ENCODE measurements around the gene TEX2. TPM values are rescaled to one million over a fixed set of nuclear protein-coding genes. Genes with fewer than 3 reads are reported as not detected.
A peak's percentile ranks its signal among the peaks of the same experiment; 100 is the strongest.

The TEX2 gene
- total and polyA plus RNA-seq, 5 experiments from 2014 or later, result 5.2 to 14.0 (median 7.3) TPM

DNA sequence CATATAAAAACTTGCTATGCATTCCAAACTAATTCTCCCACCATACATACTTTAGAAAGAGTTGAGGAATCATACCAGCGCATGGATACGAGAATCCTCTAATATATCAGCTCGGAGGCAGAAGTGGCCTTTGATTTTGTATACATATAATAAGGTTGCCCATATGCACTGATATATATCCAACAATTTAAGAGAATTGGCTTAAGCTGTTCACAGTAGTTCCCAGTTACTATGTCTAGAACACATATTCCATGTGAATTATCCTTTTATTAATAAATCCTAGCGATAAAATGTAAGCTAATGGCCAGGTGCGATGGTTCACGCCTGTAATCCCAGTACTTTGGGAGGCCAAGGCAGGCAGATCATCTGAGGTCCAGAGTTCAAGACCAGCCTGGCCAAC is 113.9 kb downstream of the TEX2 start:
- Mint-ChIP-seq H3K27ac (peak overlapping the region in 2 of 10 donors; percentile 54 to 78), H3K4me3 (no peak overlapping the region), H3K36me3 (peaks cover 0 to 50% (median 2%) of the 10 kb centered on the region in 3 donors), H3K27me3 (no peaks in the 10 kb centered on the region), H3K9me3 (no peaks in the 10 kb centered on the region), H3K4me1 (peaks cover 15 to 27% (median 24%) of the 10 kb centered on the region in 4 donors)
- no peak for DNase-seq
- no peak for ATAC-seq
- POLR2A ChIA-PET, result interaction anchor here (1.1 to 6.0 kb wide), 4 partner anchors 18 to 129 kb away, joined by 3 to 98 read pairs (median 5); partner anchors contain the start of genes ERN1, ICAM2 and TEX2

DNA sequence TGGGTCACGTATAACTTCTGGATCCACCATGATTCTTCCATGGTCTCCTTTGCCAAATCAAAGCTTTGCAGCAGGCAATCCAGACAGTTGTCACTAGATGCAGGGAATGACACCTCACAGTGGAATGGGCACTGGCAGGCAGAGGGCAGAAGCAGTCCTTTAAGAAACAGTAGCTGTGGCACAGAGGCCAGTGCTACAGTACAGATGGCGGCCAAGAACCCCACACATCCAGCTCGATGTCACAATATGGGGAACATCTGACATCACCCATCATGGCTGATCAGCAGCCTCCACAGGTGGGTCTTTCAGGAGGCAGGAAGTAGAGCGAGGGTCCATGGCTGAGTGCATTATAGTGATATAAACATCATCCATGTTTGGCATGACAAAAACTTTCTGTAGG is 114.4 kb downstream of the TEX2 start:
- DNase-seq (no peak), ATAC-seq (no peak)
- Mint-ChIP-seq H3K4me1 (peaks cover 15 to 27% (median 24%) of the 10 kb centered on the region in 4 donors), H3K27ac (peak overlapping the region in 6 of 10 donors; percentile 21 to 80 (median 68)), H3K36me3 (peaks cover 0 to 45% (median 2%) of the 10 kb centered on the region in 3 donors), H3K27me3 (no peaks in the 10 kb centered on the region), H3K9me3 (no peaks in the 10 kb centered on the region), H3K4me3 (peak overlapping the region in 2 of 10 donors; percentile 44 to 67)
- POLR2A ChIA-PET, result interaction anchor here (1.2 to 6.0 kb wide), 4 partner anchors 17 to 128 kb away, joined by 3 to 98 read pairs (median 5); partner anchors contain the start of genes ERN1, ICAM2 and TEX2

DNA sequence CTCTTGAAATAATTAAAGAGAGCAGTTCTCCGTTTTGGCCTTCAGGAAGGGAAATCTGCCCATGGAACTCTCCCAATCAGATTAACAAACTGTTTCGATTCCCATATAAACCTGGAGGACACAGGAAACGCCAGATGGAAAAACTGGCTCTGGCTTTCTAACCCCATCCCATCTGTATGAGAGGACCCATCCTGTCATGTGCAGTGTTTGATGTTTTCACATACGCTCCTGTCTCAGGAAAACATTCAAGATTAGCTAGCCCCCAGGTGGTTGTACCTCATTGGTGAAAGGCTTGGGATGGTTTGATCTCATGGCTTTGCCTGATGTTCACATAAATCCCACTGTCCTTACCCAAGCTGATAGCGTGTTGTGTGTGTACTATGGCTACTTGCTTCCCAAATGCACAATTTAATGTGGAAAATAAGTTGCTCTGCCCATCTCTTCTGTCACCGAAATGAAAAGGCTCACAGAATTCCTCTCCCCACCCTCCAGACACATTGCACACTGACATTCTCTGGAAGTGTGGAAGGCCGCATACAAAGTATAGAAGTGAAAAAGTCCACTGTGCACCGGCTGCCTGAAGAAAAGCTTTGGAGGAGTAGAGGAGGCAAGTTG is 114.9 kb downstream of the TEX2 start:
- H3K36me3 Mint-ChIP-seq, result peaks cover 0 to 40% (median 2%) of the 10 kb centered on the region in 3 donors

DNA sequence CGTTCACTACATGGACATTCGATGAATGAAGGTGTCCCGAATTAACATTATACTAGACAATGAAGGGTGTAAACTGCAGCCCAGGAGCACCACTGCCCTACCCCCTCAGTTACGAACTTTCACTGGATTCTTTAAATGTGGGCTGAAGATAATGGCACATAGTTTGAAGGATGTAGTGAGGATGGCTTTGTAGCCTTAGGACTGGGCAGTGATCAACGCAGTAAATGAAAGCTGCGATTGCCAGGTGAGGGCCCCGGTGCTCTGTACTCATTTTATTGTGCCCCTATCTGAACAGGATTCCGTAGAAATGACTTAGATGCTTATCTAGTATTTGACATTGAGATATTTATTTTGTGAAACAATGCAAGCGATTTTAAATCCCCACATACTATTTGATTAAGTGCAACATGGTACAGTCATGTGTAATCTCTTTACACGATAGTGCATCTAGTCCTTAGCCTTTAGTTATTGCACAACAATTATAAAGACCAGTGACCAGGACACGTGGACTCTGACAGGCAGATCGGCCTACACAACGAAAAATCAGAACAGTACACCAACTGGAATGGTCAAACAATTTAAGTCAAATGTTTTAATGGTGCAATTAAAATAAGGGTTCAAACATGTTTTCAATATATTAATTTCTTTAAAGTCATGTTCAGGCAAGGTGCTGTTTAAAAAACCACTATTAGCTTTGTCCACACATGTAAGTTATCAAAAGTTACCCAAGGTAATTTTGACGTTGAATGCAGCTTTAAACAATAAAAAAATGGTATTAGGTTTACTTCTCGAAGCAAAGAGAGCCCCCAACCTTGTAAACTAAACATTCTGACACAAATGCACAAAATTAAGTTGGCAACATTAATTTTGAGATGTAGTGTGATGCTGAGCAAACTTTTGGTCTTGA is 115.7 kb downstream of the TEX2 start:
- no peak for DNase-seq
- POLR2A ChIA-PET, result interaction anchor here (0.6 to 6.0 kb wide), 16 partner anchors 13 to 360 kb away, joined by 3 to 98 read pairs (median 4); partner anchors contain the start of genes ERN1, ICAM2, PECAM1 and TEX2
- Mint-ChIP-seq H3K27me3 (no peaks in the 10 kb centered on the region), H3K27ac (peak overlapping the region in 3 of 10 donors; percentile 39 to 81 (median 72)), H3K9me3 (no peaks in the 10 kb centered on the region), H3K4me1 (peaks cover 15 to 27% (median 24%) of the 10 kb centered on the region in 4 donors), H3K36me3 (peaks cover 0 to 32% (median 0%) of the 10 kb centered on the region in 3 donors), H3K4me3 (peak overlapping the region in 3 of 10 donors; percentile 44 to 71 (median 60))
- no peak for ATAC-seq

More for the DNA sequence above, 114.9 kb downstream of the TEX2 start:
- DNase-seq, result no peak
- Mint-ChIP-seq H3K4me1 (peaks cover 15 to 27% (median 24%) of the 10 kb centered on the region in 4 donors), H3K27ac (peak overlapping the region in 7 of 10 donors; percentile 60 to 81 (median 75)), H3K27me3 (no peaks in the 10 kb centered on the region), H3K4me3 (peak overlapping the region in 5 of 10 donors; percentile 19 to 71 (median 60)), H3K9me3 (no peaks in the 10 kb centered on the region)
- POLR2A ChIA-PET, result interaction anchor here (0.6 to 6.0 kb wide), 5 partner anchors 17 to 305 kb away, joined by 3 to 98 read pairs (median 5); partner anchors contain the start of genes ERN1, ICAM2 and TEX2
- ATAC-seq, result no peak

DNA sequence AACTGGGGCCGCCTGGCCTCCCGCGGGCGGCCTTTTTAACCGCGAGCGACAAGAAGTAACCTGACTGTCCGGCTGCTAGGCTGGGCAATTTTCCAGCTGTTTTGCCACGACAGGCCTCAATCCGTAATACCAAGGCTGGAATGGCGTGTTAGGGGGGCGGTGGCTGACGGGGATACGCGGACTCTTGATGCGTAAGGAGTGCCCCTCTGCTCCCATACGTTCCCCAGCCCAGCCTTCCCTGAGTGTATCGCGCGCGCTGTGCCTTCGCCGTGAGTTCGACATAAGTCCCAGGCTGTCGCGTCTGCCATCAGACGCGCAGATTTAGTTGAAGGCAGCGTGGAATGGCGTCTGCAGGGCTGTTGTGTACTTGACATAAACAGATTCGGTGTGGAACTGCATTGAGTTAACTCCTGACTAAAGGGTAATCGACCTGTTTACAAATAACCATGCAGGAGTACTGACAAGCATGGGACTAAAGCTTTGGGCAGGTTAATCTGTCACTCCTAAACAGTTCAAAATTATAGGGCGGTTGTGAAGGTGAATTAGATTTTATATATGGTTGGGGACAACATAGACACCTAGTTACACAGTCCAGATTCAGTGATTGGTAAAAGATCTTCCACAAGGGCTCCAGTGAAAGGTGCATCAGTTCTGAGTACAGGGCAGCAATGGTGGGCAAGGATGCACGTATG is 116.5 kb downstream of the TEX2 start:
- no peaks in the 10 kb centered on the region for H3K9me3 Mint-ChIP-seq
- no peak overlapping the region for H3K27ac Mint-ChIP-seq
- no peak overlapping the region for H3K4me3 Mint-ChIP-seq
- ATAC-seq (peak; percentile 34), DNase-seq (peak; percentile 22 to 81 (median 64))
- POLR2A ChIA-PET, result interaction anchor here (0.6 to 6.0 kb wide), 49 partner anchors 8 to 524 kb away, joined by 3 to 98 read pairs (median 6); partner anchors contain the start of genes CCDC47, CEP95, DDX42 and DDX5
- H3K4me1 Mint-ChIP-seq, result peaks cover 15 to 27% (median 24%) of the 10 kb centered on the region in 4 donors
- H3K36me3 Mint-ChIP-seq, result peaks cover 0 to 26% (median 0%) of the 10 kb centered on the region in 3 donors
- no peaks in the 10 kb centered on the region for H3K27me3 Mint-ChIP-seq

DNA sequence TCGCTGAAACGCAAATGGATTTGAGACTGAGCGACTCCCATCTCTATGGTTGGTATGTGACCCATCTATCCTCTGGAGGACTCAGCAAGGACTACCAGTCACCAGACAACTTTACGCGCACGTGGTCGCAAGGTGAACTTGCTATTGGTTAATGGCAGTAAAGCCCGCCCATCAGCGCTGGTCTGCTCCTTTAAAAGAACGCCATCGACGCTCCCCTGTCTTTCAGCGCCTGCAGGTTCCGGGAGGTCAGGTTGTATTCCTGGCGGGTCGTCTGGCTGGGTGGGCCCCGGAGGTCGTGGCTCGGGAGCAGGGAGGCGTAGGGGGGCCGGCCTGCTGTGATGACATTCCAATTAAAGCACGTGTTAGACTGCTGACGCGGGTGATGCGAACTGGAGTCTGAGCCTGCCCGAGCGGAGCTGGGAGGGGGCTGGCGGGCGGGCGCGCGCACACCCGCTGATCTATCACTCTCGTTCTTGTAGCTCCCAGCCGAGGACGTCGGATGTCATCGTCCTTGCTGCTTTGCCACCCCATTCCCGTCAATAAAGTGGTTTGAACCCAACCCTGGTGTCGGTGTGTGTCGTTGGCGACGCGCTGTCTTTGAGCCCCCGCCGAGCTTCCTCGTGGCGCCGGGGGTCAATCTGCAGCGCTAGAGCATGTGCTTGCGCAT is 117.2 kb downstream of the TEX2 start:
- H3K4me1 Mint-ChIP-seq, result peaks cover 15 to 27% (median 24%) of the 10 kb centered on the region in 4 donors

DNA sequence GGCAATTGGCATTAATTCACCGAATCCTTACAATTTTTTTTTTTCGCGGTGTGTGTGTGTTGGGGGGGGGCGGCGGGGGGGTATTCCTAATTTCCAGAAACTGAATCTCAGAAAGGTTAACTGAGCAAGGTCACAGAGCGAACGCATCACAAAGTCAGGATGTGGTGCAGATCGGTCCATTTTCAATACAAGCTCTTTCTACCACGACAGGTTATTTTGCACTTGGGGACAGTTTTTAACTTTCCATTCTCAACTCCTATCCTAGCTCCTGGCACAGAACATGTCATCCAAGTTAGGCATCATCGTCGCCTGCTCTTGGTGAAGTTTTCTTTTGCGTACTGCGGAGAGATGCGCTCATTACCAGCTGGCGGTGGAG is 117.7 kb downstream of the TEX2 start:
- POLR2A ChIA-PET, result interaction anchor here (0.5 to 6.0 kb wide), 53 partner anchors 9 to 710 kb away, joined by 3 to 98 read pairs (median 5); partner anchors contain the start of genes CCDC47, CEP95, DDX42 and DDX5
- DNase-seq (no peak), ATAC-seq (peak in 1 of 2 donors; percentile 20)
- Mint-ChIP-seq H3K9me3 (no peaks in the 10 kb centered on the region), H3K36me3 (peaks cover 0 to 19% (median 0%) of the 10 kb centered on the region in 3 donors), H3K4me3 (no peak overlapping the region), H3K4me1 (peaks cover 15 to 27% (median 24%) of the 10 kb centered on the region in 4 donors), H3K27ac (no peak overlapping the region), H3K27me3 (no peaks in the 10 kb centered on the region)

More for the DNA sequence above, 117.2 kb downstream of the TEX2 start:
- H3K27ac Mint-ChIP-seq, result no peak overlapping the region
- no peaks in the 10 kb centered on the region for H3K27me3 Mint-ChIP-seq
- no peaks in the 10 kb centered on the region for H3K9me3 Mint-ChIP-seq
- POLR2A ChIA-PET, result interaction anchor here (0.5 to 6.0 kb wide), 62 partner anchors 9 to 711 kb away, joined by 3 to 98 read pairs (median 4); partner anchors contain the start of genes CCDC47, CEP95, DDX42 and DDX5
- peak; percentile 82 to 99 (median 96) for DNase-seq
- peaks cover 0 to 22% (median 0%) of the 10 kb centered on the region in 3 donors for H3K36me3 Mint-ChIP-seq
- peak; percentile 91 to 92 for ATAC-seq
- H3K4me3 Mint-ChIP-seq, result no peak overlapping the region

DNA sequence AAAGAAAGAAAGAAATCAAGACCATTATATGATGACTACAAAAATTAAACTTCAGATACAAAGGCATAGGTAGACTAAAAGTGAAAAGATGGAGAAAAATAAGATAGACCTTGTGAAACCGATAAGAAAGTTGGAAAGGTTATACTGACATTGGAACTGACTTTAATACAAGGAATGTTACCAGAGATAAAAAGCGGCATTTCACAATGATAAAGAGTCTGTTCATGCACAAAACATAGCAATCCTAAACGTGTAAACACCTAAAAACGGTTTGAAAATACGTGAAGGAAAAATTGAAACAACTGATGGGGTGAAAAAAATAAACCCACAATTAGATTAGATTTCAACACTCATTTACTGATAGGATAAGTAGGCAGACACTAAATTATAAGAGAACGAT is 123.5 kb downstream of the TEX2 start:
- H3K9me3 Mint-ChIP-seq, result no peaks in the 10 kb centered on the region
- DNase-seq (no peak), ATAC-seq (no peak)
- H3K27ac Mint-ChIP-seq, result no peak overlapping the region
- no peaks in the 10 kb centered on the region for H3K4me1 Mint-ChIP-seq
- no peaks in the 10 kb centered on the region for H3K36me3 Mint-ChIP-seq
- no peak overlapping the region for H3K4me3 Mint-ChIP-seq
- H3K27me3 Mint-ChIP-seq, result no peaks in the 10 kb centered on the region
- POLR2A ChIA-PET, result interaction anchor here (1.5 kb wide), 1 partner anchor 9 kb away, joined by 6 read pairs; the partner anchor contains the start of gene ERN1

DNA sequence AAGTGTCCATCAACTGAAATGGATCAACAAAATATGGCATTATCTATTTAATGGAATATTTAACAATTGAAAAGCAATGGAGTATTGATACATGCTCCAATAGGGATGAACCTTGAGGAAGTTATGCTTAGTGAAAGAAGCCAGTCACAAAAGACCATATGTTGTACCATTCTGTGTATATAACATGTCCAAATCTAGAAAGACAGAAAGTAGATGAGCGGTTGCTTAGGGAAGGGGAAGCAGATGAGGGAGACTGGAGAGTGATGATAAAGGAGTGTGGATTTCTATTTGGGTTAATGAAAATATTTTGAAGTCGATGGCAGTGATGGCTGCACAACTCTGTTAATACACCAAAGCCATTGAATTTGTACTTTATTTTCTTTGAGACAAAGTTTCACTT is 124.6 kb downstream of the TEX2 start:
- Mint-ChIP-seq H3K4me3 (no peak overlapping the region), H3K9me3 (no peaks in the 10 kb centered on the region), H3K36me3 (no peaks in the 10 kb centered on the region), H3K4me1 (peaks cover 0 to 3% (median 2%) of the 10 kb centered on the region in 4 donors), H3K27me3 (no peaks in the 10 kb centered on the region), H3K27ac (peak overlapping the region in 1 of 10 donors; percentile 22)
- POLR2A ChIA-PET, result interaction anchor here (0.7 kb wide), 1 partner anchor 8 kb away, joined by 3 read pairs; the partner anchor contains the start of gene ERN1
- no peak for DNase-seq
- ATAC-seq, result no peak

DNA sequence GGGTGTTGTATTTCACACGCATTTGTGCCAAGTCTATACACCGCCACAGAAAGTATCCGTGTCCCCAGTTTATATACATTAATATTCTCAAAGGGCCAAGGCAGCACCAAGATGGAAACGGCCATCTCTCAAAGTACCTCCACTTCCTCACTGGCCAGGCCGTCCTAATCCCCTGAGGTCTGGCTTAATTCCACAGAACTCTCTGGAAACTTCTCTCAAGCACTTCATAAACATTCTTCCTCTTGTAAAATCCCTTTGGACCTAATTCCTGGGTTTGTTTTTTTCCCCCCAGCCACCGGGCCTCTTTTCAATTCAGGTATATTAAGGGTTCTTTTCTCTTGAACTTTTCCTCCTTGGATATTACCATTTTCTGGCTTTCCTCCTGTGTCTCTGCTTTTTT is 128.1 kb downstream of the TEX2 start:
- DNase-seq (no peak), ATAC-seq (no peak)
- no peaks in the 10 kb centered on the region for H3K36me3 Mint-ChIP-seq
- POLR2A ChIA-PET, result interaction anchor here (1.3 to 6.3 kb wide), 2 partner anchors 11 to 107 kb away, joined by 9 to 87 read pairs; no protein-coding TSS in a partner anchor
- peaks cover 6 to 18% (median 13%) of the 10 kb centered on the region in 4 donors for H3K4me1 Mint-ChIP-seq
- H3K27me3 Mint-ChIP-seq, result no peaks in the 10 kb centered on the region
- no peak overlapping the region for H3K4me3 Mint-ChIP-seq
- H3K9me3 Mint-ChIP-seq, result no peaks in the 10 kb centered on the region
- H3K27ac Mint-ChIP-seq, result no peak overlapping the region

Data from naive thymus-derived CD8-positive, alpha-beta T cell (primary cell).